Esophagus muscularis mucosa (tissue), 4 donors: ENCODE results near the gene SPACA7. TPM values are rescaled to one million over a fixed set of nuclear protein-coding genes. Genes with fewer than 3 reads are reported as not detected.
"Not testable (repeated sequence)": the region's sequence is repeated elsewhere in the genome, so short reads cannot be mapped to it uniquely, and the experiment has no call there.

Source experiments
- DNase-seq: peaks from one replicate; pipeline ENCODE4 v3.0.0-alpha.2; 2017; ENCODE audit errors: extremely low spot score
- H3K27ac ChIP-seq, 4 donors: fragments of 200-600 bp; sonication (generic); replicated peaks in 1 of 4; 1 replicate in 3 of 4; 2 replicates in 1 of 4; pipeline ENCODE4 v1.5.1; 2016 to 2019; ENCODE audit warnings: mild to moderate bottlenecking in 1 of 4
- H3K27me3 ChIP-seq, 4 donors: fragments of 200-600 bp; sonication (generic); one replicate each; pipeline versions ENCODE4 v1.5.1 to v1.6.0; 2016 to 2019
- H3K36me3 ChIP-seq, 4 donors: fragments of 200-600 bp; sonication (generic); one replicate each; pipeline ENCODE4 v1.5.1; 2016 to 2019
- H3K4me1 ChIP-seq, 4 donors: fragments of 200-600 bp; sonication (generic); one replicate each; pipeline ENCODE4 v1.5.1; 2016 to 2019
- H3K4me3 ChIP-seq, 4 donors: fragments of 200-600 bp; sonication (generic); 1 replicate in 2 of 4; 2 replicates in 2 of 4; pipeline ENCODE4 v1.5.1; 2016 to 2019; ENCODE audit warnings: mild to moderate bottlenecking in 4 of 4, moderate library complexity in 1 of 4
- H3K9me3 ChIP-seq, 4 donors: fragments of 200-600 bp; sonication (generic); 1 replicate in 3 of 4; 2 replicates in 1 of 4; pipeline ENCODE4 v1.5.1; 2016 to 2019
- CTCF ChIP-seq, 3 experiments: fragments of 200-600 bp in 2 of 3; fragments of 450-650 bp in 1 of 3; sonication (generic) in 2 of 3; IDR thresholded peaks; one replicate each; pipeline ENCODE4 v1.5.1; 2017 to 2019; ENCODE audit warnings: antibody characterized with exemption in 3 of 3, mild to moderate bottlenecking in 2 of 3, moderate library complexity in 1 of 3
- EP300 ChIP-seq: sonication (generic); formaldehyde crosslinking; IDR thresholded peaks from one replicate; pipeline ENCODE4 v1.6.1; 2017; ENCODE audit warnings: antibody characterized with exemption
- POLR2A ChIP-seq: fragments of 450-650 bp; IDR thresholded peaks from one replicate; pipeline ENCODE4 v1.6.1; 2017; ENCODE audit warnings: antibody characterized with exemption, moderate library complexity, mild to moderate bottlenecking, low read depth
- POLR2AphosphoS5 ChIP-seq, 2 donors: sonication (generic); formaldehyde crosslinking; IDR thresholded peaks; one replicate each; pipeline ENCODE4 v1.6.1; 2017; ENCODE audit warnings: antibody characterized with exemption in 2 of 2
- WGBS: methylation state at CpG from one replicate; pipeline ENCODE4 v1.1.5; 2018; 5-methylcytosine and 5-hydroxymethylcytosine counted together
- intact Hi-C: fragments of 100-400 bp; cut with DNase I; formaldehyde crosslinking; loops from one replicate; pipeline ENCODE4 v1.15.1; 2023
- total RNA-seq, 4 donors: library from RNA; depleted of rRNA; stranded (reverse); fragments of >200 nt; gene quantifications; one replicate each; pipeline versions ENCODE4 v1.1.0 to v1.2.1, GENCODE V29; 2016

SPACA7 gene
- total RNA-seq, 4 donors from 2014 or later: not detected

GRCh38 chr13:112428704-112429103 lies 52.5 kb downstream of the SPACA7 start:
- Histone ChIP-seq H3K4me1 (no peaks in the 10 kb centered on the region), H3K27me3 (peaks cover 0 to 20% (median 0%) of the 10 kb centered on the region in 4 donors), H3K9me3 (peaks cover 0 to 37% (median 24%) of the 10 kb centered on the region in 4 donors), H3K36me3 (no peaks in the 10 kb centered on the region), H3K27ac (no peak overlapping the region), H3K4me3 (no peak overlapping the region)
- TF ChIP-seq POLR2AphosphoS5 (IDR thresholded peaks at IDR 0.05) (no peak), EP300 (no peak), POLR2A (no peak), CTCF (IDR thresholded peaks at IDR 0.05) (no peak)
- intact Hi-C loops: no loop called here
- DNase-seq: no peak

- Histone ChIP-seq H3K4me3 (no peak overlapping the region), H3K27me3 (peaks cover 0 to 30% (median 0%) of the 10 kb centered on the region in 4 donors), H3K9me3 (peaks cover 0 to 24% (median 19%) of the 10 kb centered on the region in 4 donors), H3K27ac (no peak overlapping the region), H3K4me1 (no peaks in the 10 kb centered on the region), H3K36me3 (no peaks in the 10 kb centered on the region)
- 73% methylated on average over 5 of the region's 5 CpGs for WGBS
- DNase-seq: no peak
- TF ChIP-seq CTCF (IDR thresholded peaks at IDR 0.05) (no peak), EP300 (no peak), POLR2AphosphoS5 (IDR thresholded peaks at IDR 0.05) (no peak), POLR2A (no peak)
- intact Hi-C loops: no loop called here
Measured at GRCh38 chr13:112431734-112432133, 55.6 kb downstream of the SPACA7 start.

GRCh38 chr13:112432734-112433133 lies 56.6 kb downstream of the SPACA7 start:
- intact Hi-C loops, H3K4me3 ChIP-seq, H3K36me3 ChIP-seq, H3K27ac ChIP-seq, DNase-seq, H3K4me1 ChIP-seq: not testable (repeated sequence)
- WGBS: 88% methylated on average over 5 of the region's 5 CpGs
- Histone ChIP-seq H3K9me3 (peaks cover 0 to 26% (median 20%) of the 10 kb centered on the region in 4 donors), H3K27me3 (peaks cover 0 to 30% (median 0%) of the 10 kb centered on the region in 4 donors)

- Histone ChIP-seq H3K27me3 (peaks cover 0 to 30% (median 0%) of the 10 kb centered on the region in 4 donors), H3K9me3 (peaks cover 0 to 26% (median 17%) of the 10 kb centered on the region in 4 donors)
- H3K27ac ChIP-seq, H3K4me1 ChIP-seq, H3K36me3 ChIP-seq, H3K4me3 ChIP-seq, DNase-seq, intact Hi-C loops: not testable (repeated sequence)
- 79% methylated on average over 5 of the region's 16 CpGs for WGBS
Measured at GRCh38 chr13:112433517-112433916, 57.4 kb downstream of the SPACA7 start.

- no peak overlapping the region for H3K4me3 ChIP-seq
- H3K4me1 ChIP-seq: no peaks in the 10 kb centered on the region
- DNase-seq: peak; percentile 89
- 88% methylated on average over 13 of the region's 13 CpGs for WGBS
- H3K36me3 ChIP-seq: no peaks in the 10 kb centered on the region
- intact Hi-C loops: no loop called here
- TF ChIP-seq POLR2A (no peak), CTCF (IDR thresholded peaks at IDR 0.05) (no peak), EP300 (no peak), POLR2AphosphoS5 (IDR thresholded peaks at IDR 0.05) (no peak)
- H3K27me3 ChIP-seq: peaks cover 0 to 33% (median 0%) of the 10 kb centered on the region in 4 donors
- H3K27ac ChIP-seq: no peak overlapping the region
- H3K9me3 ChIP-seq: peaks cover 0 to 21% (median 12%) of the 10 kb centered on the region in 4 donors
Measured at GRCh38 chr13:112434032-112434431, 57.9 kb downstream of the SPACA7 start.

GRCh38 chr13:112434937-112435523 lies 58.9 kb downstream of the SPACA7 start:
- Histone ChIP-seq H3K27ac (no peak overlapping the region), H3K4me3 (no peak overlapping the region), H3K4me1 (no peaks in the 10 kb centered on the region), H3K9me3 (peaks cover 0 to 11% (median 5%) of the 10 kb centered on the region in 4 donors), H3K36me3 (no peaks in the 10 kb centered on the region), H3K27me3 (peaks cover 0 to 43% (median 0%) of the 10 kb centered on the region in 4 donors)
- WGBS: 80% methylated on average over 5 of the region's 12 CpGs
- TF ChIP-seq POLR2A (no peak), CTCF (IDR thresholded peaks at IDR 0.05) (no peak), EP300 (no peak), POLR2AphosphoS5 (IDR thresholded peaks at IDR 0.05) (no peak)
- peak; percentile 89 for DNase-seq
- intact Hi-C loops: no loop called here
